GM12891 (cell line): ENCODE measurements around the gene KCNQ5.

Experiments used
- PAX5 ChIP-seq: IDR thresholded peaks from 2 replicates; pipeline ENCODE4 v1.6.1; 2011; ENCODE audit warnings: low read length, moderate library complexity, mild to moderate bottlenecking; ENCODE audit not compliant: insufficient read depth, severe bottlenecking
- POLR2A ChIP-seq: IDR thresholded peaks from 2 replicates; pipeline ENCODE4 v1.6.1; 2011; ENCODE audit warnings: low read depth, low read length, control low read depth
- POLR2AphosphoS5 ChIP-seq: IDR thresholded peaks from 2 replicates; pipeline ENCODE4 v1.6.1; 2011; ENCODE audit warnings: low read depth, low read length, control low read depth
- SPI1 ChIP-seq: IDR thresholded peaks from 2 replicates; pipeline ENCODE4 v1.6.1; 2011; ENCODE audit warnings: low read depth, low read length, control low read depth
- TAF1 ChIP-seq: IDR thresholded peaks from 2 replicates; pipeline ENCODE4 v1.6.1; 2011; ENCODE audit warnings: low read depth, low read length, control low read depth

DNA sequence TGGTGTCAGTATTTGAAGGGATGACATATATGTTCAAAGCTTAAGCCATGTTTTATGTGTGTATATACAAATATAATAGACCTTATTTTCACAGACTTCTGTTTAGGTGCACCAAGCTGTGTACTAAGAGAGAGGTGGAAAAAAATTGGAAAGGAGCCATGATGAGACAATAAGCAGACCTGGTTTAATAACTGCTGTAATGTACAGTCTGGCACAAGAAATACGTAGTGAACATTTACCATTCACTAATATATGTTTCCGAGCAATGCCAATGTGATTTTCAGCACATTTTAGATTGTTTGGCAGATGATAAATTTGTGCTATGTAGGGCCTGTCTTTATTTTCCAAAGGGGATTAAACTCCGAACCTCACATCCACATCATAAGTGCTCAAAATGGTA, 487.1 kb downstream of the KCNQ5 start:
- TF ChIP-seq POLR2A (no peak), POLR2AphosphoS5 (no peak), SPI1 (no peak), PAX5 (no peak), TAF1 (no peak)
